Smooth muscle cell of the pulmonary artery (primary cell): ENCODE measurements around the gene EPGN. TPM values are rescaled to one million over a fixed set of nuclear protein-coding genes. Genes with fewer than 3 reads are reported as not detected.

Experiments used
- total RNA-seq: library from RNA; depleted of rRNA; stranded (reverse); fragments of >200 nt; gene quantifications from 2 replicates; pipeline ENCODE4 v1.2.3, GENCODE V29; 2014

The EPGN gene
- 28.4 and 92.6 TPM in 2 replicates for total RNA-seq

DNA sequence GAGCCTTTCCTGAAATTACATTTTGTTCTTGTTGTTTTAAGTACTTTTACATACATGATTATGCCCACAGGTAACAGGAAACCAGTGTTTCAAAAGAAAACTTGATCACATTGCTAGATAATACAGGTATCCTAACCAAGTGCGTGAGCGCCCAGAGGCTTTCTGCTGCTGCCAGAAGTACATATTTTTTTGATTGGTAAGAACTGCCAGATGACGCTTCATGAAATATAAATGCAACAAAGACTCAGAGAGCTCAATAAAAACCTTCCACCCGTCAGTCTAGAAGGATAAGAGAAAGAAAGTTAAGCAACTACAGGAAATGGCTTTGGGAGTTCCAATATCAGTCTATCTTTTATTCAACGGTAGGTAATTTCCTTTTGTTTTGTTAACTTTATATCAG, at the start of gene EPGN:
Gene EPGN (plus strand): TSS at position 256 of the 400 bp plus-strand sequence. CDS start 64 bp downstream, at position 320.

GRCh38 chr4:74364652-74365491, 56.6 kb downstream of the EPGN start, which contains the start of gene EREG:
Gene EREG, plus strand, starts transcription at chr4:74365145. Its CDS starts 164 bp downstream, at chr4:74365309.

Other genes with a start within 250 kb of the EPGN start
- 1.6 and 14.1 TPM in 2 replicates for gene CXCL2, start 209.3 kb upstream of the EPGN start, total RNA-seq
- gene MTHFD2L, start 150.4 kb upstream of the EPGN start, total RNA-seq: 12.7 and 21.2 TPM in 2 replicates
- 0.23 and 7.9 TPM in 2 replicates for gene EREG, start 56.7 kb downstream of the EPGN start, total RNA-seq
- gene AREG, start 136.7 kb downstream of the EPGN start, total RNA-seq: 0.30 and 3.5 TPM in 2 replicates